ENCODE measurements around the gene ZNF226.
"Not testable (repeated sequence)": the region's sequence is repeated elsewhere in the genome, so short reads cannot be mapped to it uniquely, and the experiment has no call there.

The ZNF226 gene

GRCh38 chr19:44212866-44213346, 48.0 kb downstream of the ZNF226 start:
- DNase-seq, result no peak

DNA sequence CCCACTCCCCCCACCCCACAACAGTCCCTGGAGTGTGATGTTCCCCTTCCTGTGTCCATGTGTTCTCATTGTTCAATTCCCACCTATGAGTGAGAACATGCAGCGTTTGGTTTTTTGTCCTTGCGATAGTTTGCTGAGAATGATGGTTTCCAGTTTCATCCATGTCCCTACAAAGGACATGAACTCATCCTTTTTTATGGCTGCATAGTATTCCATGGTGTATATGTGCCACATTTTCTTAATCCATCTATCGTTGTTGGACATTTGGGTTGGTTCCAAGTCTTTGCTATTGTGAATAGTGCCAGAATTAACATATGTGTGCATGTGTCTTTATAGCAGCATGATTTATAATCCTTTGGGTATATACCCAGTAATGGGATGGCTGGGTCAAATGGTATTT, 55.0 kb downstream of the ZNF226 start:
- DNase-seq, result not testable (repeated sequence)

- DNase-seq, result not testable (repeated sequence)
Observed at GRCh38 chr19:44220761-44221160, 55.9 kb downstream of the ZNF226 start.

- DNase-seq, result not testable (repeated sequence)
Observed at GRCh38 chr19:44221291-44221690, 56.4 kb downstream of the ZNF226 start.
